ENCODE results near the gene KMT2E. TPM values are rescaled to one million over a fixed set of nuclear protein-coding genes. Genes with fewer than 3 reads are reported as not detected.

Gene KMT2E
- total and polyA plus RNA-seq, 2 donors (not counting 3 experiments of a cell fraction or from before 2014, with no cell fraction given), result 19.0 to 74.8 TPM

GRCh38 chr7:105021352-105021751, 7.3 kb downstream of the KMT2E start:
- CTCF ChIA-PET, result interaction anchor here (1.4 kb wide), 1 partner anchor 40 kb away, joined by 5 read pairs; no protein-coding TSS in a partner anchor
- TF ChIP-seq MAX (IDR thresholded peaks at IDR 0.05; ENCODE audit: insufficient read depth, insufficient read length), result no peak
- TF ChIP-seq GATA2 (IDR thresholded peaks at IDR 0.05; ENCODE audit: insufficient read depth, insufficient read length, low read depth, low read length), result no peak
- no peak for TF ChIP-seq FOS (IDR thresholded peaks at IDR 0.05; ENCODE audit: borderline replicate concordance, insufficient read depth, low read length)
- no peak for TF ChIP-seq JUN (IDR thresholded peaks at IDR 0.05; ENCODE audit: borderline replicate concordance, insufficient read depth, insufficient read length, low read depth)

GRCh38 chr7:105021967-105022366, 8.0 kb downstream of the KMT2E start:
- no peak overlapping the region for H3K9ac ChIP-seq (replicated peaks; ENCODE audit: extremely low read depth, insufficient read depth, low read length)
- no peaks in the 10 kb centered on the region for H3K27me3 ChIP-seq (ENCODE audit: control insufficient read depth in 2 of 2, insufficient read depth in 2 of 2, low read length in 2 of 2)
- BruUV-seq (replicated peaks), result no TSS peak
- peak overlapping the region; percentile 50 for H3K4me2 ChIP-seq (ENCODE audit: insufficient read depth, low read length)
- H3K79me2 ChIP-seq (ENCODE audit: control insufficient read depth, insufficient read depth, low read length), result peaks cover 98% of the 10 kb centered on the region
- intact Hi-C loops (cut with micrococcal nuclease), result no loop called here
- no peak for DNase-seq (ENCODE audit: low read depth, low spot score)
- no peak for TF ChIP-seq GATA2 (IDR thresholded peaks at IDR 0.05; ENCODE audit: insufficient read depth, insufficient read length, low read depth, low read length)
- TF ChIP-seq POLR2AphosphoS5 (IDR thresholded peaks at IDR 0.05; ENCODE audit: insufficient read depth, low read depth, low read length), result no peak
- no peak for TF ChIP-seq MYC (IDR thresholded peaks at IDR 0.05; ENCODE audit: low read depth, low read length)
- no peak for TF ChIP-seq FOS (IDR thresholded peaks at IDR 0.05; ENCODE audit: borderline replicate concordance, insufficient read depth, low read length)
- no peak for TF ChIP-seq EZH2 (IDR thresholded peaks at IDR 0.05; ENCODE audit: borderline replicate concordance, low read depth, low read length, severe bottlenecking)
- TF ChIP-seq POLR2A (IDR thresholded peaks at IDR 0.05; ENCODE audit: low read depth, low read length), result no peak
- no peak for TF ChIP-seq JUN (IDR thresholded peaks at IDR 0.05; ENCODE audit: borderline replicate concordance, insufficient read depth, insufficient read length, low read depth)
- no peak for TF ChIP-seq MAX (IDR thresholded peaks at IDR 0.05; ENCODE audit: insufficient read depth, insufficient read length)
- no peak for TF ChIP-seq CTCF (IDR thresholded peaks at IDR 0.05; ENCODE audit: extremely low read depth in 1 of 2, insufficient read depth in 1 of 2, low read depth in 1 of 2, low read length in 2 of 2)
- dilution Hi-C loops (cut with MboI; ENCODE audit: extremely low pct_ligation_motif_present, low sequenced_read_pairs), result no loop called here
- H3K27ac ChIP-seq (ENCODE audit: insufficient read depth, low read depth, low read length), result no peak overlapping the region
- H2AFZ ChIP-seq (ENCODE audit: low read depth, low read length), result no peak overlapping the region
- POLR2A ChIA-PET, result no interaction called here
- no peaks in the 10 kb centered on the region for H3K9me1 ChIP-seq (replicated peaks; ENCODE audit: control insufficient read depth, extremely low read depth, insufficient read depth, low read length)
- FAIRE-seq, result no peak
- H3K9me3 ChIP-seq (replicated peaks; ENCODE audit: control insufficient read depth, insufficient read depth, low read length), result no peaks in the 10 kb centered on the region
- H3K4me3 ChIP-seq (replicated peaks in 1 of 3; ENCODE audit: insufficient read depth in 1 of 3, low read depth in 1 of 3, low read length in 3 of 3), result no peak overlapping the region
- no peaks in the 10 kb centered on the region for H3K36me3 ChIP-seq (ENCODE audit: control insufficient read depth in 2 of 2, extremely low read depth in 1 of 2, insufficient read depth in 2 of 2, low read length in 2 of 2)
- H4K20me1 ChIP-seq (replicated peaks; ENCODE audit: control insufficient read depth, extremely low read depth, insufficient read depth, low read length), result peaks cover 31% of the 10 kb centered on the region
- peaks cover 26% of the 10 kb centered on the region for H3K4me1 ChIP-seq (ENCODE audit: control insufficient read depth, extremely low read depth, insufficient read depth, low read length)
- CTCF ChIA-PET, result interaction anchor here (1.4 kb wide), 1 partner anchor 41 kb away, joined by 5 read pairs; no protein-coding TSS in a partner anchor

More at GRCh38 chr7:105021352-105021751, 7.3 kb downstream of the KMT2E start:
- Histone ChIP-seq H4K20me1 (replicated peaks; ENCODE audit: control insufficient read depth, extremely low read depth, insufficient read depth, low read length) (peaks cover 32% of the 10 kb centered on the region), H2AFZ (ENCODE audit: low read depth, low read length) (no peak overlapping the region), H3K9ac (replicated peaks; ENCODE audit: extremely low read depth, insufficient read depth, low read length) (no peak overlapping the region), H3K9me3 (replicated peaks; ENCODE audit: control insufficient read depth, insufficient read depth, low read length) (no peaks in the 10 kb centered on the region), H3K36me3 (ENCODE audit: control insufficient read depth in 2 of 2, extremely low read depth in 1 of 2, insufficient read depth in 2 of 2, low read length in 2 of 2) (no peaks in the 10 kb centered on the region), H3K9me1 (replicated peaks; ENCODE audit: control insufficient read depth, extremely low read depth, insufficient read depth, low read length) (no peaks in the 10 kb centered on the region), H3K27me3 (ENCODE audit: control insufficient read depth in 2 of 2, insufficient read depth in 2 of 2, low read length in 2 of 2) (no peaks in the 10 kb centered on the region), H3K4me1 (ENCODE audit: control insufficient read depth, extremely low read depth, insufficient read depth, low read length) (peaks cover 25% of the 10 kb centered on the region), H3K27ac (ENCODE audit: insufficient read depth, low read depth, low read length) (no peak overlapping the region), H3K4me3 (replicated peaks in 1 of 3; ENCODE audit: insufficient read depth in 1 of 3, low read depth in 1 of 3, low read length in 3 of 3) (no peak overlapping the region), H3K79me2 (ENCODE audit: control insufficient read depth, insufficient read depth, low read length) (peaks cover 98% of the 10 kb centered on the region), H3K4me2 (ENCODE audit: insufficient read depth, low read length) (peak overlapping the region; percentile 50)
- POLR2A ChIA-PET, result no interaction called here
- no peak for DNase-seq (ENCODE audit: low read depth, low spot score)
- FAIRE-seq, result no peak
- intact Hi-C loops (cut with micrococcal nuclease) (no loop called here), dilution Hi-C loops (cut with MboI; ENCODE audit: extremely low pct_ligation_motif_present, low sequenced_read_pairs) (no loop called here)
- no TSS peak for BruUV-seq (replicated peaks)

All from endothelial cell of umbilical vein (primary cell).